ENCODE data around the gene AMFR. TPM values are rescaled to one million over a fixed set of nuclear protein-coding genes. Genes with fewer than 3 reads are reported as not detected.

Gene AMFR
- total and polyA plus RNA-seq, 2 of the 8 experiments (the other 6 are each of a cell fraction or from before 2014, with no cell fraction given): 18.6 to 21.7 TPM

DNA sequence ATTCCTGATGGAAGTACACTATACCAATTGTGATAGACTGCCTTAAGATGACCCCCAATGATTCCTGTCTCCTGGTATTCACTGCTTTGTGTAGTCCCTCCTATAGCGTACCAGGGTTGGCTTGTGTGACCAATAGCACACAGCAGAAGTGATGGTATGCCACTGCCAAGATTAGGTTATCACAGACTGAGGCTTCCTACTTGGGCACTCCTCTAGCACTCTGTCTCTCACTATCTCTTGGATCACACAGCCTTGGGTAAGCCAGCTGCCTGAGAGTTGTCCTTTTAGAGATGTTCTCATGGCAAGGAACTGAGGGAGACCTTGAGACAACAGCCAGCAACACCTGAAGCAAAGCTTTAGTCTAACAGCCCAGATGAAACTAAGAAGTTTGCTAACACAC is 12.7 kb upstream of the AMFR start (continued):
- no peak for TF ChIP-seq KDM5A (IDR thresholded peaks at IDR 0.05; ENCODE audit: low read length)
- TF ChIP-seq TBP (IDR thresholded peaks at IDR 0.05; ENCODE audit: low read depth, low read length): no peak
- no peak for TF ChIP-seq SIN3A (conservative IDR thresholded peaks at IDR 0.05 in 1 of 2, IDR thresholded peaks at IDR 0.05 in 1 of 2; ENCODE audit: low read depth in 1 of 2, low read length in 2 of 2)
- TF ChIP-seq POU5F1 (IDR thresholded peaks at IDR 0.05; ENCODE audit: low read depth, low read length): no peak
- no peak for TF ChIP-seq CTCF (IDR thresholded peaks at IDR 0.05; ENCODE audit: control extremely low read depth in 1 of 3, insufficient read depth in 1 of 3, low read depth in 1 of 3, low read length in 3 of 3)
